HEK293T (cell line): ENCODE measurements around the gene SIGLEC14.

Experiments used
- BHLHE40 ChIP-seq: fragments of 450-650 bp; IDR thresholded peaks from 2 replicates; pipeline ENCODE4 v1.6.1; 2016; ENCODE audit warnings: mild to moderate bottlenecking, moderate library complexity, borderline replicate concordance
- CTBP1 ChIP-seq: fragments of 450-650 bp; IDR thresholded peaks from 2 replicates; pipeline ENCODE4 v1.6.1; 2016; ENCODE audit warnings: borderline replicate concordance
- ELF4 ChIP-seq: fragments of 450-650 bp; IDR thresholded peaks from 2 replicates; pipeline ENCODE4 v1.6.1; 2017; ENCODE audit warnings: antibody characterized with exemption
- FOXA1 ChIP-seq: fragments of 450-650 bp; IDR thresholded peaks from 2 replicates; pipeline ENCODE4 v1.6.1; 2016; ENCODE audit warnings: mild to moderate bottlenecking
- FOXM1 ChIP-seq: fragments of 450-650 bp; IDR thresholded peaks from 2 replicates; pipeline ENCODE4 v1.6.1; 2017; ENCODE audit warnings: mild to moderate bottlenecking, borderline replicate concordance
- PKNOX1 ChIP-seq: fragments of 450-650 bp; IDR thresholded peaks from 2 replicates; pipeline ENCODE4 v1.6.1; 2016
- SP1 ChIP-seq: fragments of 450-650 bp; IDR thresholded peaks from 2 replicates; pipeline ENCODE4 v1.6.1; 2017
- SUZ12 ChIP-seq: fragments of 450-650 bp; IDR thresholded peaks from 2 replicates; pipeline ENCODE4 v1.6.1; 2016; ENCODE audit warnings: mild to moderate bottlenecking
- TARDBP ChIP-seq: fragments of 450-650 bp; IDR thresholded peaks from 2 replicates; pipeline ENCODE4 v1.6.1; 2016
- ZNF384 ChIP-seq: fragments of 450-650 bp; IDR thresholded peaks from 2 replicates; pipeline ENCODE4 v1.6.1; 2016

DNA sequence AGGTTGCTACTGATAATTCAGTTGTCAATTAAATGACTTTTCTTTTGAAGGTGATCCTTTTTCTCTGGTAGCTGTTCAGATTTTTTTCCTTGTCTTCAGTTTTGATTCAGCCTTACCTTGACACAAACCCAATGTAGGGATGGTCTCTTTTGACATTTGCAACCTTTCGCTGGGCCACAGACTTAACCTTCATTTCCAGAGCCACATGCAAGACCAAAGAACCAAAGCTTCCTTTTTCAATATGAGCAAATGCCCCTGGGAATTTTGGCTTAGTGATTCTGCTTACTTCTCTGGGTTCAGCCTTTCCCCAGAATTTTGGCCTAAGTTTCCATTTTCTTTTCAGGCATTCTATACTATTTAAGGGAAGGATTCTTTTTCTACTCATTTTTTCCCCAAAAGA is 36.0 kb downstream of the SIGLEC14 start:
- TF ChIP-seq FOXA1 (no peak), SP1 (no peak), ELF4 (no peak), PKNOX1 (no peak), CTBP1 (no peak), FOXM1 (no peak), ZNF384 (no peak), BHLHE40 (no peak), TARDBP (no peak), SUZ12 (no peak)
